Measurements from ENCODE around the gene TAB2. TPM values are rescaled to one million over a fixed set of nuclear protein-coding genes. Genes with fewer than 3 reads are reported as not detected.

TAB2 gene
- total RNA-seq, 1 experiment from 2014 or later, result 56.7 TPM

DNA sequence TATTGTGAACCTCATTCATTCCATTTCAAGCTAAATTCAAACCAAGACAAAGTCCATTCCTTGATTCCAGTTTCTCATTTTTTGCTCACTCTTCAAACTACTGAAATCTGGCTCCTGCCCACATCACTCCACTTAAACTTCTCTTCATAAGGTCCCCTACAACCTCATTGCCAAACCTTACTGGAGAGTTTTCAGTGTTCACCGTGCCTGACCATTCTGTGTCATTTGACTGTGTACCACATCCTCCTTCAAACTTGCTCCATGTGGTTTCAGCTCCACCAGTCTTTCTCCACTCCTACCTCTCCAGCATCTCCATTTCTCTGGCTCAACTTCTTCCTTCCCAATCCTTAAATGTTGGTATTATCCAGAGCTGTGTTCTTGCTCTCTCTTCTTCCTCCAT is 38.5 kb upstream of the TAB2 start:
- CTCF ChIA-PET, result no interaction called here
- RAD21 ChIA-PET (ENCODE audit: low non-redundant PET in 1 of 2, low total read pairs in 2 of 2, uncharacterized antibody in 2 of 2, unreplicated experiment in 2 of 2), result no interaction called here
- no TSS peak for BruUV-seq (replicated peaks)
- no peak for TF ChIP-seq JUND (IDR thresholded peaks at IDR 0.05)
- no peak for TF ChIP-seq ELF1 (IDR thresholded peaks at IDR 0.05; ENCODE audit: borderline replicate concordance, low read depth)
- no peak for TF ChIP-seq ZBTB33 (IDR thresholded peaks at IDR 0.05; ENCODE audit: extremely low read depth, insufficient replicate concordance, low read length)
- TF ChIP-seq POLR2AphosphoS5 (IDR thresholded peaks at IDR 0.05; ENCODE audit: low read depth, low read length), result no peak
- TF ChIP-seq CEBPB (IDR thresholded peaks at IDR 0.05; ENCODE audit: low read depth), result no peak
- no peak for TF ChIP-seq EZH2phosphoT487 (IDR thresholded peaks at IDR 0.05; ENCODE audit: borderline replicate concordance)
- TF ChIP-seq SIN3A (IDR thresholded peaks at IDR 0.05; ENCODE audit: low read depth), result no peak
- no peak for TF ChIP-seq RAD21 (IDR thresholded peaks at IDR 0.05; ENCODE audit: low read depth)
- no peak for TF ChIP-seq ZNF274 (IDR thresholded peaks at IDR 0.05; ENCODE audit: low read depth, low read length)
- TF ChIP-seq TCF7L2 (IDR thresholded peaks at IDR 0.05; ENCODE audit: borderline replicate concordance, extremely low read depth, insufficient read depth, insufficient read length), result no peak
- TF ChIP-seq EZH2 (IDR thresholded peaks at IDR 0.05), result no peak
- TF ChIP-seq CBX3 (IDR thresholded peaks at IDR 0.05; ENCODE audit: low read depth), result no peak
- TF ChIP-seq EGR1 (IDR thresholded peaks at IDR 0.05; ENCODE audit: low read depth), result no peak
- TF ChIP-seq CTCF (IDR thresholded peaks at IDR 0.05 in 2 of 3, conservative IDR thresholded peaks at IDR 0.05 in 1 of 3; ENCODE audit: borderline replicate concordance in 1 of 3, insufficient read depth in 1 of 3, low read depth in 2 of 3, low read length in 2 of 3), result no peak
- TF ChIP-seq MAX (IDR thresholded peaks at IDR 0.05), result no peak
- no peak for TF ChIP-seq POLR2A (IDR thresholded peaks at IDR 0.05; ENCODE audit: borderline replicate concordance, extremely low read depth, insufficient read depth, insufficient read length)
- TF ChIP-seq SRF (IDR thresholded peaks at IDR 0.05; ENCODE audit: low read depth), result no peak
- TF ChIP-seq ZFX (IDR thresholded peaks at IDR 0.05), result no peak
- Histone ChIP-seq H3K9ac (ENCODE audit: low read length) (no peak overlapping the region), H3K4me2 (ENCODE audit: low read length) (no peak overlapping the region), H3K79me2 (ENCODE audit: insufficient read depth, low read length) (no peaks in the 10 kb centered on the region), H3K27ac (ENCODE audit: low read depth, low read length) (no peak overlapping the region), H3K4me1 (ENCODE audit: control insufficient read depth in 1 of 2, insufficient read depth in 2 of 2, low read length in 2 of 2) (no peaks in the 10 kb centered on the region), H3K4me3 (replicated peaks in 1 of 2; ENCODE audit: low read depth in 1 of 2, low read length in 2 of 2) (no peak overlapping the region), H3K9me3 (ENCODE audit: control insufficient read depth in 1 of 2, insufficient read depth in 1 of 2, low read depth in 1 of 2, low read length in 2 of 2) (no peaks in the 10 kb centered on the region), H4K20me1 (ENCODE audit: insufficient read depth) (no peaks in the 10 kb centered on the region), H3K9me2 (ENCODE audit: insufficient read depth) (0 out of 2 replicates have a peak, but pooled peaks cover under 1% of the 10 kb centered on the region), H2AFZ (ENCODE audit: low read depth, low read length, poor library complexity, severe bottlenecking) (no peak overlapping the region), H3K27me3 (ENCODE audit: insufficient read depth, low read length) (no peaks in the 10 kb centered on the region), H3K36me3 (ENCODE audit: control insufficient read depth in 1 of 2, insufficient read depth in 2 of 2, low read length in 2 of 2) (no peaks in the 10 kb centered on the region)
- POLR2A ChIA-PET, result no interaction called here
- intact Hi-C loops (cut with micrococcal nuclease), result no loop called here
- DNase-seq (ENCODE audit: low read depth, low spot score) (no peak), ATAC-seq (no peak)

All from HCT116 (cell line).